Activated CD4-positive, CD25-positive, alpha-beta regulatory T cell (primary cell): ENCODE measurements around the gene CYTH3.
"Not testable (repeated sequence)": the region's sequence is repeated elsewhere in the genome, so short reads cannot be mapped to it uniquely, and the experiment has no call there.

Experiments
- DNase-seq, 4 experiments: peaks; one replicate each; lab custom pipeline; 2025; lab: John Stamatoyannopoulos, UW

CYTH3 gene

GRCh38 chr7:6153646-6154541 is 118.5 kb downstream of the CYTH3 start:
- DNase-seq: no peak

DNA sequence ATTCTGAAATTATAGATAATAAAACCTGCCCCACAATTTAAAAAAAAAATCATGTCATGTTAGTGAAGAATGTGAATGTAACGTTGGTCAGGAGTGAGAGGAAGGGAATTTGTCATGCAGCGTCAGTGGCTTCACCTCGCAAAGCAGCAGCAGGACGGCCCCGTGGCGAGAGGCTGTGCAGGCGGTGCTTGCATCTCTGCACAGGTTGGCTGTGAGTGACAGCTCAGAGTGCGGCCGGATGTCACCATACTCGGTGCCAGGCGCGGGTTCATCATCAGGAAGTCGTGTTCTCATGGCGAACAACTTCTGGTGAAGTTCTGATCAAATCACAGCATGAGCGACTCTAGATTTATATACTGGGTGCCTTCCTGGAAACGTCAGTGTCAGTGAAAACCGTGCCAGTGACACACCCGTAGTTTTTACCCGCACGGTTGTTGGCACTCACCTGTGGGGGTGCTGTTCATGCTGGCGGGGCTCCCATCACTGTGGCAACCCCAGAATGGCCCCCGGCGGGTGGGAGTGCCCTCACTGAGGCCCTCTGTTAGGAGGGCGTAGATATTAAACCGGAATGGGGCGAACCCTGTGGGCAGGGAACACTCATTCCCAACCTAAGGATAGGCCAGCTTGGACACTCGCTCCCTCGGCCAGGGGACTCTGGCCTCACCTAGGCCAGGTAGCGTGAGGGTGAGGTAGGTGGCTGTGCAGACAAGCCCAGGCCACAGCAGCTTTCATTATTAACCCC is 120.3 kb downstream of the CYTH3 start:
- DNase-seq: no peak

DNA sequence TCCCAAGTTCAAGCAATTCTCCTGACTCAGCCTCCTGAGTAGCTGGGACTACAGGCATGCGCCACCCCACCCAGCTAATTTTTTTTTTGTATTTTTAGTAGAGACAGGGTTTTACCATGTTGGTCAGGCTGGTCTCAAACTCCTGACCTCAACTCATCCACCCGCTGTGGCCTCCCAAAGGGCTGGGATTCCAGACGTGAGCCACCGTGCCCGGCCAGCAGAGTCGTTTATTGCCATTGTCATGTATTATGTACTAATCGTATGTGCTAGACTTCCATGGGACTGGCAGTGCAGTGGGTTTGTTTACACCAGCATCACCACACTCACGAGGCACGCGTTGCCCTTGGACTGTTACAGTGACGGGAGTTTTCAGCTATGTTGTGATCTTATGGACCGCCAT is 120.9 kb downstream of the CYTH3 start:
- not testable (repeated sequence) for DNase-seq

GRCh38 chr7:6149996-6150395 is 122.4 kb downstream of the CYTH3 start:
- no peak for DNase-seq

DNA sequence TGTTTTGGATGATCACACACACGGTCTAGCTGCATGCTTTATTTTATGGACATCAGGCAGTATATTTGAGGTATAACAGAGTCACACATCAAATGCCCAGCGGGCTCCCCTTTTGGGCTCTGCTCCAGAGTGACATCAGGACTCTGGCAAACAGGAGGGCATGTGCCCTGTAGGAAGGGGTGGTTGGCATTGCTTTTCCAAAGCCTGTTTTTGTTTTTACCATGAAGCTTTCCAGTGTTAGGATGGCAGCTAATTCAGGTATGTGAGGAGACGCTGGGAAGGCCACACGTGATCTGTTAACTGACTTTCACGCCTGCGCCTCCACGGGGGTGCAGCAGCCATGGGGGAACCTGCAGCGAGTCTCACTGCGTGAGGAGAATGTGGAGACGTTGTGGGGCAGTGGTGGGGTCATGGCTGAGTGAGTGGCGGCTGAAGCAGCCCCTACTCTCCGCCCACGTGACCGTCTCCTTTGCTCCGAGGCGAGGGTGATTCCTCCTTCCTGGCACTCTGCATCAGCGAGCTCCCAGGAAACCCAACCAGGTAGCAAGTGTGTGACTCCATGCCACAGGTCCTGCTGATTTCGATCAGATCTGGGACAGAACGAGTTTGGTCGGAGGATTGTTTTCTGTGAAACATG is 123.6 kb downstream of the CYTH3 start:
- no peak for DNase-seq

DNA sequence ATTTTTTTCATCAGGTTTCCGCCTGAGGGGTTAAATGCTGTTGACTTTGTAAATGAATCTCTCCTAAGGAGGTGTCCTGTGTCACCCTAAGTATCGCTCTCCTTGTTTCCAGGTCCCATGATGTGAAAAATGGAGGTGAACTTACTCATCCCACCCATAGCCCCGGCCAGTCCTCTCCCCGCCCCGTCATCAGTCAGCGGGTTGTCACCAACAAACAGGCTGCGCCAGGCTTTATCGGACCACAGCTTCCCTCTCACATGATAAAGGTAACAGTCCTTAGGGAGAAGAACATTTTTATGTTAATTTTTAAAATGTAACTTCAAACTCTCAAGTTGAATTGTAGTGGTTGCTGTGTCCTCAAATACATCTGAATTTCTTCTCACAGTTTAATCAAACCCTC is 124.8 kb downstream of the CYTH3 start:
- no peak for DNase-seq

- no peak for DNase-seq
Measured at GRCh38 chr7:6146666-6147065, 125.8 kb downstream of the CYTH3 start.

- DNase-seq: no peak
Measured at GRCh38 chr7:6143997-6144396, 128.4 kb downstream of the CYTH3 start.

DNA sequence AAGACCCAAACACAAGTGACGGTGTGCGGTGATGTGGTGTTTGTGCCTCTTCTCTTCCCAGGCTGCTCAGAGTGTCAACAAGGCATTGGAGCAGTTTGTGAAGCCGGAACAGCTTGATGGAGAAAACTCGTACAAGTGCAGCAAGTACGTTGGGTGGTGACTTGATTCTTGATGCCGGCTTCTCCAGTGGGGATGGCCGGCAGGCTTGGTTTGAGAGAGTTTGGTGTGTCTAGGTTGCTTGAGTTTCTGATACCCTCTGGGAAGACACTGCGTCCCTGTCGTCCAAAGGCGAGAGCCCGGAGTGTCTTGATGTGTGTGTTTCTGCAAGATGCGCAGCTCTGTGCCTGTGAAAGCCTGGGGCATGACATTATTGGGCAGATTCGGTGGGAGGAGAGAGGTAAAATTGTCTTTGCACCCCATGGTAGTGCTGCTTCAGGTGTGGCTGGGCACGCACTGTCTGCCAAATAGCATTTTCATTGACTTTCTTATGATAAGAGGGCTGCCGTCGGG is 129.5 kb downstream of the CYTH3 start:
- no peak for DNase-seq

DNA sequence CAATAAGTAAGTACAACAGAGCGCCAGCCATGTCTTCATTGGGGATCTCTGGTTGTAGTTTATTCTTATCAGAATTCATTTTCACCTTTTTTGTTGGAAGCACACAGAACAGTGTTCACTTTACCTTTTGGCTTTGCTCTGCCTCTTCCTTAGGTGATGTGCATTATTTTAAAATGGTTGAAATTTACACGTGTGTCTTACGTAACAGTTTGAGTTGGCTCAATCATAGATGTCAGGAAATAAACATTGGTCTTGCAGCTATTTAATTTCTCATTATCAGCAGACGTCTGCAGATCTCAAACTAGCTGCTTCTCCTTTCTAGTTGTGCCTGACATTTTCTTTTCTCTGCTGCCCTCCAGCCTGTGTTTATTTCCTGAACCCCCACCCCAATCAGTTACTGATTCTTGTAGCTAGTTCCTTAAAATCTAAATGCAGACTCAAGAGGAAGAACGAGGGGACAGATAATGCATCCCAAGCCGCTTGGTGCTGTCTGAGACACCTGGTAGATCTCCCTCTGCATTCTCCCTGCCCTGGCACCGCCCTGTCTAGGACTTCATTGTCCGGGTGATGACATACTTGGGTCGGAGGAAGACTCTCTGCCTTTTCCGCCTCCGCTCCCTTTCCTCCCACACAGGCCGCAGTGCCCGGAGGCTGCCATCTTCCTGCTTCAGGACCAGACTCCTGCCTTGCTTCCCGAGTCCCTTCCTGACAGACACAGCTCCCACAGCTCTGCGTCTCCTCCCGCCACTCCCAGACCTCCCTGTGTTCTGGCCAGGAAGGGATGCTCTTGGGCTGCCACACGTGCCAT is 133.0 kb downstream of the CYTH3 start:
- no peak for DNase-seq

GRCh38 chr7:6136475-6136874 is 135.9 kb downstream of the CYTH3 start:
- DNase-seq: no peak

DNA sequence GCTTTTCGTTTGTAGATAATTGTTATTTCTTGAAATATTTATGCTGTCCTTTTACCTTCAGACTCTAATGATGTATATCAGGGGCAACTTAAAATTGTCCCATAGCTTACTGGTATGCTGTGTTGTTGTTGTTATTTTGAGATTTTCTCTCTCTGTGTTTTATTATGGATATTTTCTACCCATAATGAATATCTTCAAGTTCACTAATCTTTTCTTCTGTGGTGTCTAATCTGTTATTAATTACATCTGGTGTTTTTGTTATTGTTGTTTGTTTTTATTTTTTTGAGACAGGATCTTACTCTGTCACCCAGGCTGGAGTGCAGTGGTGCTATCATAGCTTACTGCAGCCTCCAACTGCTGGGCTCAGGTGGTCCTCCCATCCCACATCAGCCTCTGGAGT is 139.2 kb downstream of the CYTH3 start:
- DNase-seq: no peak

DNA sequence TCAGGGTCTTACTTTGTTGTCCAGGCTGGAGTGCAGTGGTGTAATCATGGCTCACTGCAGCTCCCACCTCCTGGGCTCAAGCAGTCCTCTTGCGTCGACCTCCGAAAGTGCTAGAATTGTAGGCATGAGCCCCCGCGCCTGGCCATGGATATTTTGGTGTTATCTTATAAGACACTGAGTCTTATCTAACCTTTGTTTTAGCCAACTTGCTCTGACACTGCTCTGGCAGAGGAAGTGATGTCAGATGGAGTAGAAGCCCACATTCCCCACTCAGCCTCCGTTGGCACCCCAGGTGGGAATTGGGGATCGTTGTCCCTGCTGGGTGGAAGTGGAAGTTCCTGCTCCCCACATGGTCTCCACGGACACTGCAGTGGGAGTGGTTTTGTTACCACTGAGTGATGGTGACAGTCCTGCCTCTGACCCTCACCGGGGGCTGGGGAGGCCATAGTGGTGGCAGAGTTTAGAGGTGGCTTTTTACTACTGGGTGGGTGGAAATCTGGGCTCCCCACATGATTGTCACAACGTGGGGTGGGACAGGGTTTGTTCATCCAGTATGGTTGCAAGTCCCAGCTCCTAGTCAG is 142.3 kb downstream of the CYTH3 start:
- DNase-seq: no peak

DNA sequence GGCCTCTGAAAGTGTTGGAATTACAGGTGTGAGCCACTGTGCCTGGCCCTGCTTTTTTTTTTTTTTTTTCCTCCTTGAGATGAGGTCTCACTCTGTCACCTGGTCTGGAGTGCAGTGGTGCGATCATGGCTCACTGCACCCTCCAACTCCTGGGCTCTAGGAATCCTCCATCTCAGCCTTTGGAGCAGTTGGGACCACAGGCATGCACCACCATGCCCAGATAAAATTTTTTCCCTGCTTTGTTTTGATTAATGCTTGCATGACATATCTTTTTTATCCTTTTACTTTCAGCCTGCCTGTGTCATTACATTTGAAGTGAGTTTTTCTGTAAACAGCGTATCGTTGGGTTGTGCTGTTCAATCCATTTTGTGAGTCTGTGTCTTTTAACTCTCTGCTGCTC is 144.2 kb downstream of the CYTH3 start:
- no peak for DNase-seq

GRCh38 chr7:6127110-6127490 is 145.3 kb downstream of the CYTH3 start:
- DNase-seq: no peak

GRCh38 chr7:6123843-6124242 is 148.6 kb downstream of the CYTH3 start:
- DNase-seq: no peak

DNA sequence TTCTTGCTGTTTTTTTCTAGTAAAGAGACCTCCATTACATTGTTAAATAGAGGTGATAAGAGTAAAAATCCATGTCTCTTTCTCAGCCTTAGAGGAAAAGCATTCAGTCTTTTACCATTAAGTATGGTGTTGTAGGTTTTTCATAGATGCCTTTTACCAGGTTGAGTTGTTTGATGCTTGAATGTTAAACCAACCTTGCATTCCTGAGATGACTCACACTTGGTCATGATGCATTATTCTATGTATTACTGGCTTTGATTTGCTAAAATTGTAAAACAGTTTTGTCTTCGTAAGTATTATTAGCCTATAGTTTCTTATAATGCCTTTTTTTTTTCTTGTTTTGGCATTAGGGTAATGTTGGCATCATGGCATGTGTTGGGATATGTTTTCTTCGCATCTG is 151.3 kb downstream of the CYTH3 start:
- no peak for DNase-seq

- DNase-seq: no peak
Measured at GRCh38 chr7:6117533-6117932, 154.9 kb downstream of the CYTH3 start.

DNA sequence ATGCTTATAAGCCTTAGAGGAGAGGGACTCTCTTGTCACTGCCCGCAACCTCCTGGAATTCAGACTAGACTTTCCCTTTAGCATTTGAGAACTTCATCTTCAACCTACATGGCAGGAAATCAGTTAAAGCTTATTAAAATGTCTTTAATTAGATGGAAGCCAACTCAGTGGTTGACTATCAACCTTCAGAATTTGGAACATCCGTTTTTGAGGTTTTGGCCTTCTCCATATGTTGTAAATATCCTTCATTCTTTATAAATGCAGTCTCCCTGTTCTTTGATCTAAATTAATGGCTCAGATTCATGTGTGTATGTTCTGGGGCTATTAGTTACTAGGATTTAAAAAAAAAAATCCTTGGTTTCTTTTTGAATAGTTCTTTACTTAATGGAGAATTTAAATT is 156.2 kb downstream of the CYTH3 start:
- no peak for DNase-seq
